Trophoblast cell (in vitro differentiated cells and primary cell): Measurements from ENCODE around the gene PRKAG3.

Source experiments
- DNase-seq, 2 donors: peaks; one replicate each; pipeline ENCODE4 v3.0.0-alpha.2; 2016
- H2AFZ ChIP-seq: 2 replicates; pipeline ENCODE4 v1.6.1; 2013; ENCODE audit warnings: low read length, moderate library complexity, mild to moderate bottlenecking; ENCODE audit not compliant: insufficient read depth, poor library complexity
- H2AK5ac ChIP-seq: 2 replicates; pipeline ENCODE4 v1.6.1; 2013; ENCODE audit warnings: mild to moderate bottlenecking, low read length
- H2BK120ac ChIP-seq: 2 replicates; pipeline ENCODE4 v1.6.1; 2013; ENCODE audit warnings: low read length, mild to moderate bottlenecking, moderate library complexity; ENCODE audit not compliant: insufficient read depth, poor library complexity
- H2BK12ac ChIP-seq: 2 replicates; pipeline ENCODE4 v1.6.1; 2013; ENCODE audit warnings: mild to moderate bottlenecking, low read length, moderate library complexity
- H2BK5ac ChIP-seq: 2 replicates; pipeline ENCODE4 v1.6.1; 2013; ENCODE audit warnings: low read length, low read depth, moderate library complexity, mild to moderate bottlenecking; ENCODE audit not compliant: poor library complexity
- H3K14ac ChIP-seq: 2 replicates; pipeline ENCODE4 v1.6.1; 2013; ENCODE audit warnings: mild to moderate bottlenecking, low read length
- H3K18ac ChIP-seq: 2 replicates; pipeline ENCODE4 v1.6.1; 2013; ENCODE audit warnings: mild to moderate bottlenecking, low read length
- H3K23ac ChIP-seq: 2 replicates; pipeline ENCODE4 v1.6.1; 2013; ENCODE audit warnings: low read length
- H3K27ac ChIP-seq: 2 replicates; pipeline ENCODE4 v1.5.1; 2013; ENCODE audit warnings: low read depth, mild to moderate bottlenecking, inconsistent platforms, low read length, moderate library complexity
- H3K27me3 ChIP-seq: 2 replicates; pipeline ENCODE4 v1.6.1; 2013; ENCODE audit warnings: inconsistent platforms, mild to moderate bottlenecking, low read length, moderate library complexity; ENCODE audit not compliant: insufficient read depth
- H3K36me3 ChIP-seq, 2 experiments: 1 replicate in 1 of 2; 2 replicates in 1 of 2; pipeline ENCODE4 v1.6.1; 2013; ENCODE audit warnings: low read length in 2 of 2, mild to moderate bottlenecking in 2 of 2, moderate library complexity in 1 of 2; ENCODE audit not compliant: insufficient read depth in 2 of 2, control insufficient read depth in 1 of 2
- H3K4ac ChIP-seq: 2 replicates; pipeline ENCODE4 v1.6.1; 2013; ENCODE audit warnings: low read depth, mild to moderate bottlenecking, low read length, moderate library complexity
- H3K4me1 ChIP-seq, 2 experiments: 1 replicate in 1 of 2; 2 replicates in 1 of 2; pipeline ENCODE4 v1.6.1; 2013; ENCODE audit warnings: low read length in 2 of 2, mild to moderate bottlenecking in 2 of 2, moderate library complexity in 1 of 2; ENCODE audit not compliant: insufficient read depth in 2 of 2, control insufficient read depth in 1 of 2
- H3K4me2 ChIP-seq: 2 replicates; pipeline ENCODE4 v1.6.1; 2013; ENCODE audit warnings: inconsistent platforms, mild to moderate bottlenecking, low read length, moderate library complexity
- H3K4me3 ChIP-seq: 2 replicates; pipeline ENCODE4 v1.5.1; 2013; ENCODE audit warnings: mild to moderate bottlenecking, low read depth, low read length, inconsistent platforms
- H3K79me1 ChIP-seq: one replicate; pipeline ENCODE4 v1.6.1; 2013; ENCODE audit warnings: low read length
- H3K79me2 ChIP-seq: 2 replicates; pipeline ENCODE4 v1.6.1; 2013; ENCODE audit warnings: low read length, mild to moderate bottlenecking; ENCODE audit not compliant: control insufficient read depth, insufficient read depth, poor library complexity
- H3K9ac ChIP-seq: 2 replicates; pipeline ENCODE4 v1.6.1; 2013; ENCODE audit warnings: mild to moderate bottlenecking, low read length
- H3K9me3 ChIP-seq: 2 replicates; pipeline ENCODE4 v1.6.1; 2013; ENCODE audit warnings: low read depth, mild to moderate bottlenecking, control low read depth, inconsistent platforms, low read length; ENCODE audit not compliant: insufficient read depth
- H4K12ac ChIP-seq: 2 replicates; pipeline ENCODE4 v1.6.1; 2013; ENCODE audit warnings: low read depth, mild to moderate bottlenecking, low read length, moderate library complexity
- H4K8ac ChIP-seq: 2 replicates; pipeline ENCODE4 v1.6.1; 2013; ENCODE audit warnings: low read depth, mild to moderate bottlenecking, low read length, moderate library complexity
- H4K91ac ChIP-seq: one replicate; pipeline ENCODE4 v1.6.1; 2013; ENCODE audit warnings: low read depth, mild to moderate bottlenecking, low read length, moderate library complexity
- WGBS: extraction: QIAGEN DNeasy Blood & Tissue Kit; methylation state at CpG from one replicate; pipeline ENCODE4 v1.1.7; 2013; ENCODE audit warnings: missing lambda C conversion rate; ENCODE audit not compliant: insufficient read length, insufficient coverage; ENCODE audit errors: extremely low coverage; 5-methylcytosine and 5-hydroxymethylcytosine counted together

Gene PRKAG3

DNA sequence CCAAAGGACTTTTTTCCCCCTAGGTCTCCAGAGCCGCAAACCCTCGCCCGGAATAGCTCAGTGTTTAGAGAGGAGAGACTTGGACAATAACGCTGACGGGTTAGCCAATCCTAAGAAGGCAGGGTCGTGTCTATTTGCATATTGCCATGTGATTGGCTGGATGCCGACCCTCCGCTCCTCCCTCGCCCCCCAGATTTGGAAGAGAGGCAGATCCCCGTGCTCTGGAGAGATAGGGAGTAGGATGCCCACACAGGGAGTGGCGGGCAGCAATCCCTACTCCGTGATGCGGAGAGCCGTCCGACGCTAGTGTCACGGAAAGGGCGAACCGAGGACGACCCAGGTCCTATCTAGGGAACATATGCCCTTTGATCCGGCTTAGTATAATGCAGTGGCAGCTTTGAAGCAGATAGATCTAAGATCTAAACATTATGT is 29.4 kb upstream of the PRKAG3 start:
- WGBS, result no CpG with 5 or more reads among the region's 21 CpGs
- Histone ChIP-seq H3K27me3 (no peaks in the 10 kb centered on the region), H4K8ac (no peak overlapping the region), H3K79me2 (peaks cover 5% of the 10 kb centered on the region), H3K23ac (no peak overlapping the region), H2BK5ac (no peak overlapping the region), H3K4me2 (peak overlapping the region; percentile 52), H3K79me1 (peaks cover 13% of the 10 kb centered on the region), H3K9me3 (no peaks in the 10 kb centered on the region), H3K18ac (no peak overlapping the region), H4K12ac (no peak overlapping the region), H2BK120ac (no peak overlapping the region), H2AFZ (no peak overlapping the region), H4K91ac (no peak overlapping the region), H3K4ac (no peak overlapping the region), H2BK12ac (no peak overlapping the region), H3K4me3 (peak overlapping the region; percentile 27), H2AK5ac (no peak overlapping the region), H3K9ac (no peak overlapping the region), H3K14ac (no peak overlapping the region), H3K27ac (no peak overlapping the region), H3K4me1 (peaks cover 55 to 61% of the 10 kb centered on the region in 2 experiments), H3K36me3 (peaks cover 0 to 2% of the 10 kb centered on the region in 2 experiments)
- DNase-seq, result no peak

DNA sequence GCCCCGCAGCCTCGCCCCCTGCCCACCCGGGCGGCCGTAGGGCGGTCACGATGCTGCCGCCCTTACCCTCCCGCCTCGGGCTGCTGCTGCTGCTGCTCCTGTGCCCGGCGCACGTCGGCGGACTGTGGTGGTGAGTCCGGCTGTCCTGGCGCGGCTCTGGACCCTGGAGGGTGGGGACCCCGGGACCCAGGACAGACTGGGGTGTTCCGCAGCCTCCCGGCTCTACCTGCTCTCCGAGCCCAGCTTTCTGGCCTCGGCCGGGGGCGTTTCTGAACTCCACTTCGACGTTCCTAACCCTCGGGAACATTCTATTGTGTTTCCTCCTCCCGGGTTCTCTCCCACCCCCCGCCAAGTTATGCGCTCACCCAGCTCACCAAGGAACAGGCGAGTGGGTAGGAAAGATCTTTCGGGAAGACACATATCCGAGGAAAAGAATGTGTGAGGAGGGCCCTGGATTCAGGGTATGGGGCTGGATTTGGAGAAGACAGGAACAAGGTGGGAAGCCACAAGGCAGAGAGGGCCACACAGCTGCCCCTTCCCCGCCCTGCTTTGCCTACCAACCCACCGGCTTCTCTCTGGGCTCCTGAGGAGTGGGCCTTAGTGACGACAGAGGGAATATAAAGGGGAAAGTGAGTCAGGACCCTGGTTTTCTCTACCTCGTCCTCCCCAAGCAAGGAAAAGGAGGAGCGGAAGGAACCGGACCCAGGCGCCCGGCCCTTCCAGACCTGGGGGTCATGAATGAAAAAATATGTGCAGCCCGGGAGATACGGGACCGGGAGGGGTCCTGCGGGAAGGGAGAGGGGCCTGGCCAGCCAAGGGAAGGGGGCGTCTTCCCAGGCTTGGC is 28.6 kb upstream of the PRKAG3 start:
- Histone ChIP-seq H3K23ac (no peak overlapping the region), H3K27ac (peak overlapping the region; percentile 72), H3K4me1 (peaks cover 58 to 64% of the 10 kb centered on the region in 2 experiments), H3K4ac (peak overlapping the region; percentile 87), H2AK5ac (peak overlapping the region; percentile 26), H3K4me3 (peak overlapping the region; percentile 80), H4K91ac (peak overlapping the region; percentile 95), H3K27me3 (no peaks in the 10 kb centered on the region), H4K12ac (peak overlapping the region; percentile 70), H3K36me3 (peaks cover 0 to 2% of the 10 kb centered on the region in 2 experiments), H3K9me3 (no peaks in the 10 kb centered on the region), H2BK12ac (peak overlapping the region; percentile 50), H2BK5ac (peak overlapping the region; percentile 62), H3K4me2 (peak overlapping the region; percentile 80), H3K18ac (peak overlapping the region; percentile 89), H2BK120ac (peak overlapping the region; percentile 74), H3K79me1 (peaks cover 17% of the 10 kb centered on the region), H3K14ac (peak overlapping the region; percentile 92), H3K9ac (peak overlapping the region; percentile 57), H2AFZ (peak overlapping the region; percentile 90), H4K8ac (peak overlapping the region; percentile 63), H3K79me2 (peaks cover 5% of the 10 kb centered on the region)
- DNase-seq, result no peak
- WGBS, result no CpG with 5 or more reads among the region's 47 CpGs

DNA sequence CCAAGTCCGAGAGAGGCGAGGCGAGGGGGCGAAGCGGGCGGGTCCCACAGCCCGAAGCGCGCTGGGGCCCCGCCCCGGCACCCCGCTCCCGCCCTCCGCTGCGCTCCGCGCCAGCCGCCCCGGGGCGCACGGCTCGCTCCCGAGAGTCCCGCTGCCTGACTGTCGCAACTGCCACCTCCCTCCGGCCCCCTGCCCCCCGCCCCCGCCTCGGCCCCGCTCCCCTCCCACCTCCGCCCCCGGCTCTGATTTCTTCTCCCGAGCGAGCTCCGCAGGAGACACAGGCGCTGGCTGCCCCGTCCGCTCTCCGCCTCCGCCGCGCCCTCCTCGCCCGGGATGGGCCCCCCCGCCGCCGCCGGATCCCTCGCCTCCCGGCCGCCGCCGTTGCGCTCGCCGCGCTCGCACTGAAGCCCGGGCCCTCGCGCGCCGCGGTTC is 28.0 kb upstream of the PRKAG3 start, which contains the start of gene WNT6:
TSS of gene WNT6 (plus strand) at position 250 of the 432 bp plus-strand sequence. CDS start 233 bp downstream, outside the sequence.
- peak within 1 kb of the TSS; percentile 26 for H2AK5ac ChIP-seq
- peak within 1 kb of the TSS; percentile 62 for H2BK5ac ChIP-seq
- H3K4ac ChIP-seq, result peak within 1 kb of the TSS; percentile 87
- peak within 1 kb of the TSS; percentile 92 for H3K14ac ChIP-seq
- peak within 1 kb of the TSS; percentile 80 for H3K4me3 ChIP-seq
- H3K27me3 ChIP-seq, result no peaks in the 10 kb centered on the region
- peak within 1 kb of the TSS; percentile 72 for H3K27ac ChIP-seq
- no CpG with 5 or more reads among the region's 64 CpGs for WGBS
- H3K79me1 ChIP-seq, result peaks cover 17% of the 10 kb centered on the region
- H3K79me2 ChIP-seq, result peaks cover 5% of the 10 kb centered on the region
- H3K23ac ChIP-seq, result no peak within 1 kb of the TSS
- H2BK120ac ChIP-seq, result peak within 1 kb of the TSS; percentile 74
- H4K8ac ChIP-seq, result peak within 1 kb of the TSS; percentile 63
- H3K18ac ChIP-seq, result peak within 1 kb of the TSS; percentile 89
- H3K9me3 ChIP-seq, result no peaks in the 10 kb centered on the region
- peak within 1 kb of the TSS; percentile 70 for H4K12ac ChIP-seq
- DNase-seq, result no peak
- peak within 1 kb of the TSS; percentile 90 for H2AFZ ChIP-seq
- peak within 1 kb of the TSS; percentile 50 for H2BK12ac ChIP-seq
- peaks cover 55 to 62% of the 10 kb centered on the region in 2 experiments for H3K4me1 ChIP-seq
- peak within 1 kb of the TSS; percentile 57 for H3K9ac ChIP-seq
- H3K4me2 ChIP-seq, result peak within 1 kb of the TSS; percentile 80
- H3K36me3 ChIP-seq, result peaks cover 0 to 2% of the 10 kb centered on the region in 2 experiments
- H4K91ac ChIP-seq, result peak within 1 kb of the TSS; percentile 95

DNA sequence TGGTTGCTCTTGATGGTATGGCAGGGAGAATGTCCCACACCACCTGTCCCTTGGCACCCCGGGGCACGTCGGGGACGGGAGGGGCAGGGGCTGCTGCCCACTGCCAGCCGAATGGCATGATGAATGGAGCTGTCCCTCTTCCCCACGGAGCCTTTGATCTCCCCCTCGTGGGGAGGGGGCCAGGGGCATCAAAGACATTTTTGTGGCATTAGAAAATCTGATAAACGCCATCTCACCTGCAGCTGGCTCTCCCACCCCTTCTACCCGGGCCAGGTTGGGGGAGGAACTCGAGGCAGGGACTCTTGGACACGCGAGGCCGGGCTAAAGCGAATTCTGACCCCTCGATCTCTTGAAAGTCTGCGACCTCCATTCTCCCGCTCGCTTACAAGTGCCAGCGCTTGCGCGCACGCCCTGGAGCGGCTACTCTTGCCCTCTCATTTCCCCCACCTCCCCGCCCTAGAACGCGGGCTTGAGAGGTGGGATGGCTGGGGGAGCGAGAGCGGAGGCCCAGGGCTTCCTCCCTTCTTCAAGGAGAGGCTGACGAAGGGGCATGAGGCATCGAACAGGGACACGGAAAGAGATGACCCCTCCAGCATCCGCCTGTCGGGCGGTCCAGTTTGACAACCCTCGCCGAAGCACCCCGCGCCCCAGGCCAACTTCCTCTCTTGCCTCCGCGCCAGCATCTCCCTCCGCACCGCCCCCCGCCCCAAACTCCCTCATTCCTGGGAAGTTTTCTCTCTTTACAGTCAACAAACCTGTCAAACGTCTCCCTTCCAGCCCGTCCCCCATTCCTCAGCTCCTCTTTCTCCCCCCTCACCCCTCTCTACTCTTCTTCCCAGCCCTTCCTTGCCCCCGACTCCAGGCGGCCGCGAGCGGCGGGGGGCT is 27.3 kb upstream of the PRKAG3 start:
- H2BK120ac ChIP-seq, result peak overlapping the region; percentile 9
- H3K27ac ChIP-seq, result peak overlapping the region; percentile 49
- peak overlapping the region; percentile 13 for H2AFZ ChIP-seq
- H4K8ac ChIP-seq, result peak overlapping the region; percentile 41
- peaks cover 17% of the 10 kb centered on the region for H3K79me1 ChIP-seq
- no peak overlapping the region for H4K12ac ChIP-seq
- H2AK5ac ChIP-seq, result no peak overlapping the region
- no peak overlapping the region for H3K4me3 ChIP-seq
- peak overlapping the region; percentile 9 for H2BK5ac ChIP-seq
- DNase-seq, result no peak
- peak overlapping the region; percentile 10 for H2BK12ac ChIP-seq
- WGBS, result no CpG with 5 or more reads among the region's 51 CpGs
- no peak overlapping the region for H3K14ac ChIP-seq
- H3K9me3 ChIP-seq, result no peaks in the 10 kb centered on the region
- H3K18ac ChIP-seq, result peak overlapping the region; percentile 27
- peaks cover 57 to 63% of the 10 kb centered on the region in 2 experiments for H3K4me1 ChIP-seq
- no peak overlapping the region for H3K4ac ChIP-seq
- peaks cover 5% of the 10 kb centered on the region for H3K79me2 ChIP-seq
- peak overlapping the region; percentile 9 for H4K91ac ChIP-seq
- no peaks in the 10 kb centered on the region for H3K27me3 ChIP-seq
- H3K9ac ChIP-seq, result no peak overlapping the region
- peaks cover 0 to 1% of the 10 kb centered on the region in 2 experiments for H3K36me3 ChIP-seq
- peak overlapping the region; percentile 80 for H3K4me2 ChIP-seq
- H3K23ac ChIP-seq, result no peak overlapping the region
